Activated CD4-positive, alpha-beta T cell treated with anti-CD3 and anti-CD28 coated beads, Interleukin-2, amount 10 ng/mL, durations not matched to agents 24 days and 14 days (primary cell): Measurements from ENCODE around the gene CCDC200. TPM values are rescaled to one million over a fixed set of nuclear protein-coding genes. Genes with fewer than 3 reads are reported as not detected.

Experiments used
- DNase-seq: peaks from one replicate; pipeline ENCODE4 v3.0.0; 2022
- H3K27ac Mint-ChIP-seq: one replicate; pipeline ENCODE4 v1.8.0; 2022; ENCODE audit warnings: mild to moderate bottlenecking, mixed read lengths
- H3K27me3 Mint-ChIP-seq: one replicate; pipeline ENCODE4 v1.8.0; 2022; ENCODE audit warnings: mixed read lengths
- H3K36me3 Mint-ChIP-seq: one replicate; pipeline ENCODE4 v1.8.0; 2022; ENCODE audit warnings: low read depth, mild to moderate bottlenecking, mixed read lengths
- H3K4me1 Mint-ChIP-seq: one replicate; pipeline ENCODE4 v1.8.0; 2021; ENCODE audit warnings: mixed read lengths
- H3K4me3 Mint-ChIP-seq: one replicate; pipeline ENCODE4 v1.8.0; 2022; ENCODE audit warnings: mild to moderate bottlenecking, moderate library complexity, mixed read lengths
- H3K9me3 Mint-ChIP-seq: one replicate; pipeline ENCODE4 v1.8.0; 2021; ENCODE audit warnings: mixed read lengths
- intact Hi-C: fragments of 100-400 bp; cut with micrococcal nuclease; formaldehyde crosslinking; loops from one replicate; pipeline ENCODE4 v1.15.1; 2023
- total RNA-seq: library from RNA; stranded (reverse); gene quantifications from 2 replicates; pipeline ENCODE4 v1.2.3, GENCODE V29; 2022

The CCDC200 gene
- total RNA-seq, 1 donor from 2014 or later: 0.65 TPM

- Mint-ChIP-seq H3K27ac (no peak overlapping the region), H3K4me1 (peaks cover 10% of the 10 kb centered on the region), H3K4me3 (no peak overlapping the region), H3K27me3 (no peaks in the 10 kb centered on the region), H3K9me3 (no peaks in the 10 kb centered on the region), H3K36me3 (peaks cover 8% of the 10 kb centered on the region)
- intact Hi-C loops: no loop called here
- peak; percentile 53 for DNase-seq
Observed at GRCh38 chr17:43224146-43224705, 4.2 kb downstream of the CCDC200 start.

GRCh38 chr17:43220511-43221125 lies 7.8 kb downstream of the CCDC200 start:
- peak; percentile 46 for DNase-seq
- Mint-ChIP-seq H3K4me1 (peaks cover 24% of the 10 kb centered on the region), H3K27ac (no peak overlapping the region), H3K9me3 (no peaks in the 10 kb centered on the region), H3K27me3 (no peaks in the 10 kb centered on the region), H3K36me3 (peaks cover 30% of the 10 kb centered on the region), H3K4me3 (no peak overlapping the region)
- intact Hi-C loops: no loop called here

- H3K9me3 Mint-ChIP-seq: no peaks in the 10 kb centered on the region
- no peak overlapping the region for H3K4me3 Mint-ChIP-seq
- DNase-seq: peak; percentile 42
- H3K36me3 Mint-ChIP-seq: peaks cover 36% of the 10 kb centered on the region
- peaks cover 27% of the 10 kb centered on the region for H3K4me1 Mint-ChIP-seq
- no peaks in the 10 kb centered on the region for H3K27me3 Mint-ChIP-seq
- intact Hi-C loops: no loop called here
- no peak overlapping the region for H3K27ac Mint-ChIP-seq
Observed at GRCh38 chr17:43219746-43220380, 8.6 kb downstream of the CCDC200 start.

GRCh38 chr17:43219001-43219400 lies 9.4 kb downstream of the CCDC200 start:
- peaks cover 25% of the 10 kb centered on the region for H3K4me1 Mint-ChIP-seq
- intact Hi-C loops: no loop called here
- H3K27ac Mint-ChIP-seq: peak overlapping the region; percentile 53
- peaks cover 34% of the 10 kb centered on the region for H3K36me3 Mint-ChIP-seq
- DNase-seq: peak; percentile 47
- H3K4me3 Mint-ChIP-seq: no peak overlapping the region
- no peaks in the 10 kb centered on the region for H3K27me3 Mint-ChIP-seq
- no peaks in the 10 kb centered on the region for H3K9me3 Mint-ChIP-seq

GRCh38 chr17:43217614-43218087 lies 10.8 kb downstream of the CCDC200 start:
- H3K4me1 Mint-ChIP-seq: peaks cover 36% of the 10 kb centered on the region
- H3K27ac Mint-ChIP-seq: peak overlapping the region; percentile 76
- no peak overlapping the region for H3K4me3 Mint-ChIP-seq
- no peak for DNase-seq
- peaks cover 31% of the 10 kb centered on the region for H3K36me3 Mint-ChIP-seq
- intact Hi-C loops: no loop called here
- no peaks in the 10 kb centered on the region for H3K9me3 Mint-ChIP-seq
- no peaks in the 10 kb centered on the region for H3K27me3 Mint-ChIP-seq

GRCh38 chr17:43216762-43217613 lies 11.4 kb downstream of the CCDC200 start:
- Mint-ChIP-seq H3K4me1 (peaks cover 42% of the 10 kb centered on the region), H3K27me3 (no peaks in the 10 kb centered on the region), H3K36me3 (peaks cover 31% of the 10 kb centered on the region), H3K4me3 (no peak overlapping the region), H3K27ac (peak overlapping the region; percentile 76), H3K9me3 (no peaks in the 10 kb centered on the region)
- DNase-seq: no peak
- intact Hi-C loops: no loop called here

- peaks cover 42% of the 10 kb centered on the region for H3K4me1 Mint-ChIP-seq
- no peak overlapping the region for H3K27ac Mint-ChIP-seq
- DNase-seq: no peak
- no peaks in the 10 kb centered on the region for H3K9me3 Mint-ChIP-seq
- no peak overlapping the region for H3K4me3 Mint-ChIP-seq
- no peaks in the 10 kb centered on the region for H3K27me3 Mint-ChIP-seq
- peaks cover 31% of the 10 kb centered on the region for H3K36me3 Mint-ChIP-seq
- intact Hi-C loops: no loop called here
Observed at GRCh38 chr17:43216369-43216761, 12.1 kb downstream of the CCDC200 start.

GRCh38 chr17:43215341-43215740 lies 13.1 kb downstream of the CCDC200 start:
- no peak overlapping the region for H3K4me3 Mint-ChIP-seq
- H3K36me3 Mint-ChIP-seq: peaks cover 31% of the 10 kb centered on the region
- no peak overlapping the region for H3K27ac Mint-ChIP-seq
- H3K4me1 Mint-ChIP-seq: peaks cover 43% of the 10 kb centered on the region
- no peaks in the 10 kb centered on the region for H3K9me3 Mint-ChIP-seq
- intact Hi-C loops: no loop called here
- H3K27me3 Mint-ChIP-seq: no peaks in the 10 kb centered on the region
- DNase-seq: no peak

GRCh38 chr17:43213545-43213944 lies 14.9 kb downstream of the CCDC200 start:
- H3K9me3 Mint-ChIP-seq: no peaks in the 10 kb centered on the region
- H3K36me3 Mint-ChIP-seq: peaks cover 37% of the 10 kb centered on the region
- no peaks in the 10 kb centered on the region for H3K27me3 Mint-ChIP-seq
- intact Hi-C loops: loop anchor here (5.0 kb wide), 2 partner anchors 86 to 191 kb away; partner anchors contain the start of genes BRCA1 and VAT1
- H3K27ac Mint-ChIP-seq: peak overlapping the region; percentile 45
- H3K4me1 Mint-ChIP-seq: peaks cover 43% of the 10 kb centered on the region
- peak overlapping the region; percentile 99 for H3K4me3 Mint-ChIP-seq
- DNase-seq: no peak

- H3K27me3 Mint-ChIP-seq: no peaks in the 10 kb centered on the region
- DNase-seq: peak; percentile 71
- peak overlapping the region; percentile 90 for H3K27ac Mint-ChIP-seq
- peak overlapping the region; percentile 99 for H3K4me3 Mint-ChIP-seq
- no peaks in the 10 kb centered on the region for H3K9me3 Mint-ChIP-seq
- peaks cover 37% of the 10 kb centered on the region for H3K36me3 Mint-ChIP-seq
- intact Hi-C loops: loop anchor here (5.0 kb wide), 2 partner anchors 86 to 191 kb away; partner anchors contain the start of genes BRCA1 and VAT1
- H3K4me1 Mint-ChIP-seq: peaks cover 39% of the 10 kb centered on the region
Observed at GRCh38 chr17:43212641-43213490, 15.6 kb downstream of the CCDC200 start.

- intact Hi-C loops: loop anchor here (1.0 to 5.0 kb wide), 3 partner anchors 41 to 189 kb away; partner anchors contain the start of genes BRCA1 and VAT1
- DNase-seq: peak; percentile 91
- peaks cover 32% of the 10 kb centered on the region for H3K4me1 Mint-ChIP-seq
- H3K36me3 Mint-ChIP-seq: peaks cover 27% of the 10 kb centered on the region
- H3K9me3 Mint-ChIP-seq: no peaks in the 10 kb centered on the region
- no peaks in the 10 kb centered on the region for H3K27me3 Mint-ChIP-seq
- H3K27ac Mint-ChIP-seq: peak within 1 kb of the TSS; percentile 90
- H3K4me3 Mint-ChIP-seq: peak within 1 kb of the TSS; percentile 99
Observed at GRCh38 chr17:43211480-43212402, 16.7 kb downstream of the CCDC200 start, which contains the start of gene TMEM106A. TMEM106A (plus strand) TSS chr17:43211875; CDS start chr17:43213042, 1,167 bp downstream.

GRCh38 chr17:43211123-43211479 lies 17.3 kb downstream of the CCDC200 start:
- H3K4me3 Mint-ChIP-seq: peak overlapping the region; percentile 99

More at GRCh38 chr17:43211123-43211479, 17.3 kb downstream of the CCDC200 start:
- peaks cover 32% of the 10 kb centered on the region for H3K4me1 Mint-ChIP-seq
- no peaks in the 10 kb centered on the region for H3K27me3 Mint-ChIP-seq
- peak overlapping the region; percentile 90 for H3K27ac Mint-ChIP-seq
- H3K9me3 Mint-ChIP-seq: no peaks in the 10 kb centered on the region
- intact Hi-C loops: loop anchor here (1.0 to 5.0 kb wide), 3 partner anchors 41 to 189 kb away; partner anchors contain the start of genes BRCA1 and VAT1
- DNase-seq: no peak
- peaks cover 24% of the 10 kb centered on the region for H3K36me3 Mint-ChIP-seq
